ENCODE data around the gene L1TD1. TPM values are rescaled to one million over a fixed set of nuclear protein-coding genes. Genes with fewer than 3 reads are reported as not detected.
"Not testable (repeated sequence)": the region's sequence is repeated elsewhere in the genome, so short reads cannot be mapped to it uniquely, and the experiment has no call there.

The L1TD1 gene
- polyA plus RNA-seq, 1 donor (not counting 4 experiments of a cell fraction or from before 2014, with no cell fraction given), result 0.24 TPM

GRCh38 chr1:62238507-62238906, 43.9 kb downstream of the L1TD1 start:
- dilution Hi-C loops (cut with MboI; ENCODE audit: extremely low pct_ligation_motif_present, low sequenced_read_pairs), result no loop called here
- TF ChIP-seq CTCF (optimal IDR thresholded peaks at IDR 0.05 in 1 of 3, IDR thresholded peaks at IDR 0.05 in 1 of 3, conservative IDR thresholded peaks at IDR 0.05 in 1 of 3; ENCODE audit: extremely low read depth in 1 of 3, insufficient read depth in 2 of 3, low read length in 3 of 3) (no peak), EZH2 (IDR thresholded peaks at IDR 0.05; ENCODE audit: low read length) (no peak)
- no peak for FAIRE-seq
- Histone ChIP-seq H3K9me3 (ENCODE audit: control insufficient read depth, low read depth, low read length) (no peaks in the 10 kb centered on the region), H3K79me2 (ENCODE audit: control insufficient read depth, insufficient read depth, low read length) (no peaks in the 10 kb centered on the region), H3K27me3 (ENCODE audit: control insufficient read depth, extremely low read depth, insufficient read depth, low read length) (no peaks in the 10 kb centered on the region), H3K9ac (ENCODE audit: control insufficient read depth, extremely low read depth, insufficient read depth, low read length) (no peak overlapping the region), H3K27ac (ENCODE audit: control insufficient read depth, insufficient read depth, low read length) (no peak overlapping the region), H3K4me3 (ENCODE audit: control insufficient read depth in 2 of 3, extremely low read depth in 1 of 3, insufficient read depth in 2 of 3, low read depth in 1 of 3, low read length in 3 of 3) (no peak overlapping the region), H3K4me1 (ENCODE audit: control insufficient read depth, extremely low read depth, insufficient read depth, low read length) (peaks cover 28% of the 10 kb centered on the region), H3K9me1 (ENCODE audit: control insufficient read depth, extremely low read depth, insufficient read depth, low read length) (no peaks in the 10 kb centered on the region), H4K20me1 (ENCODE audit: control insufficient read depth, extremely low read depth, insufficient read depth, low read length) (no peaks in the 10 kb centered on the region), H3K4me2 (ENCODE audit: control insufficient read depth, extremely low read depth, insufficient read depth, low read depth, low read length) (no peak overlapping the region), H3K36me3 (ENCODE audit: control insufficient read depth in 2 of 2, extremely low read depth in 1 of 2, insufficient read depth in 2 of 2, low read length in 2 of 2) (no peaks in the 10 kb centered on the region), H2AFZ (ENCODE audit: control insufficient read depth, low read length) (no peak overlapping the region)
- no peak for DNase-seq (ENCODE audit: low read depth, low spot score)

- H3K9ac ChIP-seq (ENCODE audit: control insufficient read depth, extremely low read depth, insufficient read depth, low read length); DNase-seq (ENCODE audit: low read depth, low spot score); H3K9me1 ChIP-seq (ENCODE audit: control insufficient read depth, extremely low read depth, insufficient read depth, low read length); H3K36me3 ChIP-seq (ENCODE audit: control insufficient read depth in 2 of 2, extremely low read depth in 1 of 2, insufficient read depth in 2 of 2, low read length in 2 of 2); H4K20me1 ChIP-seq (ENCODE audit: control insufficient read depth, extremely low read depth, insufficient read depth, low read length); FAIRE-seq; H3K27ac ChIP-seq (ENCODE audit: control insufficient read depth, insufficient read depth, low read length); H3K79me2 ChIP-seq (ENCODE audit: control insufficient read depth, insufficient read depth, low read length); dilution Hi-C loops (cut with MboI; ENCODE audit: extremely low pct_ligation_motif_present, low sequenced_read_pairs); H3K9me3 ChIP-seq (ENCODE audit: control insufficient read depth, low read depth, low read length); H3K27me3 ChIP-seq (ENCODE audit: control insufficient read depth, extremely low read depth, insufficient read depth, low read length); H3K4me2 ChIP-seq (ENCODE audit: control insufficient read depth, extremely low read depth, insufficient read depth, low read depth, low read length); H3K4me3 ChIP-seq (ENCODE audit: control insufficient read depth in 2 of 3, extremely low read depth in 1 of 3, insufficient read depth in 2 of 3, low read depth in 1 of 3, low read length in 3 of 3); H2AFZ ChIP-seq (ENCODE audit: control insufficient read depth, low read length): not testable (repeated sequence)
- H3K4me1 ChIP-seq (ENCODE audit: control insufficient read depth, extremely low read depth, insufficient read depth, low read length), result peaks cover 19% of the 10 kb centered on the region
These were observed 45.2 kb downstream of the L1TD1 start for GRCh38 chr1:62239652-62240403.

All from keratinocyte (primary cell).